Pancreas (tissue), 10 donors: Measurements from ENCODE around the gene CEP55. TPM values are rescaled to one million over a fixed set of nuclear protein-coding genes. Genes with fewer than 3 reads are reported as not detected.

Experiments used
- ATAC-seq, 4 donors: fragments of 200-7000 bp; cut with Tn5 transposase; one replicate each; pipeline versions ENCODE4 v1.8.0 to v1.9.1; 2020; ENCODE audit warnings: mild to moderate bottlenecking in 4 of 4, moderate library complexity in 4 of 4
- DNase-seq, 6 donors: peaks; one replicate each; pipeline ENCODE4 v3.0.0-alpha.2; 2020
- FAIRE-seq: peaks from 2 replicates; lab custom pipeline; 2012; peaks lifted over from hg19 to GRCh38; lab: Jason Lieb, UNC
- H3K27ac ChIP-seq, 4 donors: fragments of 200-600 bp; sonication (generic); 1 replicate in 3 of 4; 2 replicates in 1 of 4; pipeline versions ENCODE4 v1.5.0 to v1.8.0; 2020
- H3K27me3 ChIP-seq, 4 donors: fragments of 200-600 bp; one replicate each; pipeline ENCODE4 v1.8.0; 2021
- H3K36me3 ChIP-seq, 3 donors: fragments of 200-600 bp; sonication (generic) in 1 of 3; one replicate each; pipeline versions ENCODE4 v1.5.0 to v1.8.0; 2020 to 2021
- H3K4me1 ChIP-seq, 3 donors: fragments of 200-600 bp; one replicate each; pipeline ENCODE4 v1.8.0; 2021
- H3K4me3 ChIP-seq, 4 donors: fragments of 200-600 bp; sonication (generic) in 2 of 4; one replicate each; pipeline versions ENCODE4 v1.5.0 to v1.8.0; 2020 to 2021
- H3K9me3 ChIP-seq, 4 donors: fragments of 200-600 bp; one replicate each; pipeline ENCODE4 v1.8.0; 2021
- CTCF ChIP-seq, 4 donors: fragments of 200-600 bp; sonication (generic) in 3 of 4; IDR thresholded peaks; one replicate each; pipeline versions ENCODE4 v1.5.0 to v1.8.0; 2021; ENCODE audit warnings: antibody characterized with exemption in 4 of 4
- WGBS, 2 donors: extraction: QIAGEN DNeasy Blood & Tissue Kit; methylation state at CpG; one replicate each; pipeline ENCODE4 v1.1.7; 2013; 5-methylcytosine and 5-hydroxymethylcytosine counted together
- intact Hi-C, 3 donors: fragments of 100-400 bp; cut with DNase I; formaldehyde crosslinking; loops; one replicate each; pipeline versions ENCODE4 v1.11.1 to v1.14.2; 2022
- polyA plus RNA-seq, 2 donors: library from polyadenylated mRNA; stranded (reverse); fragments of 200-250 nt; gene quantifications; one replicate each; pipeline ENCODE4 v1.2.3, GENCODE V29; 2013
- total RNA-seq, 6 donors: library from RNA; stranded (reverse); fragmentation: NEBNext Ultra II Directional in 4 of 6; extraction: Animal tissue kit (Norgen Biotek cat#: 25700) in 4 of 6; gene quantifications; one replicate each; pipeline versions ENCODE4 v1.2.1 to v1.2.4, GENCODE V29; 2021 to 2023
- donor health status: healthy with polysubstance abuse.
- donor health status: DM: no; HTN: no; CAD: no; lungs with moderate emphysema.
- donor health status: DM: no; HTN: no; CAD: no.
- donor health status: control.
- donor health status: control.
- donor health status: Bipolar disorder and iron deficiency.
- donor health status: DM: yes; HTN: yes; CAD: no.
- donor health status: DM: no; HTN: no; CAD: no.
- donor health status: DM: no; HTN: no; CAD: no.
- donor health status: DM: yes; HTN: yes; CAD: no.

Gene CEP55
- total and polyA plus RNA-seq, 8 donors = 0.07 to 0.94 (median 0.25) TPM; not detected in 1

GRCh38 chr10:93452143-93452542, 44.3 kb upstream of the CEP55 start:
- DNase-seq (no peak), FAIRE-seq (no peak), ATAC-seq (no peak)
- 33 to 38% methylated on average over 2 of the region's 2 CpGs for WGBS, 2 donors
- intact Hi-C loops = no loop called here
- Histone ChIP-seq H3K9me3 (no peaks in the 10 kb centered on the region), H3K27ac (no peak overlapping the region), H3K27me3 (no peaks in the 10 kb centered on the region), H3K36me3 (no peaks in the 10 kb centered on the region), H3K4me1 (peaks cover 0 to 3% (median 0%) of the 10 kb centered on the region in 3 donors), H3K4me3 (no peak overlapping the region)
- no peak for TF ChIP-seq CTCF (IDR thresholded peaks at IDR 0.05)

GRCh38 chr10:93454146-93454545, 42.3 kb upstream of the CEP55 start:
- ATAC-seq (no peak), FAIRE-seq (no peak), DNase-seq (no peak)
- H3K9me3 ChIP-seq = no peaks in the 10 kb centered on the region
- 86 to 98% methylated on average over 2 of the region's 2 CpGs for WGBS, 2 donors
- intact Hi-C loops = no loop called here
- peaks cover 0 to 9% (median 0%) of the 10 kb centered on the region in 3 donors for H3K4me1 ChIP-seq
- no peak for TF ChIP-seq CTCF (IDR thresholded peaks at IDR 0.05)
- no peaks in the 10 kb centered on the region for H3K27me3 ChIP-seq
- no peak overlapping the region for H3K4me3 ChIP-seq
- H3K36me3 ChIP-seq = no peaks in the 10 kb centered on the region
- no peak overlapping the region for H3K27ac ChIP-seq

- no peak overlapping the region for H3K27ac ChIP-seq
- ATAC-seq (no peak), FAIRE-seq (no peak), DNase-seq (no peak)
- no peaks in the 10 kb centered on the region for H3K36me3 ChIP-seq
- no peak overlapping the region for H3K4me3 ChIP-seq
- H3K27me3 ChIP-seq = no peaks in the 10 kb centered on the region
- no peaks in the 10 kb centered on the region for H3K9me3 ChIP-seq
- 88 to 92% methylated on average over 7 of the region's 7 CpGs for WGBS, 2 donors
- H3K4me1 ChIP-seq = peaks cover 0 to 14% (median 0%) of the 10 kb centered on the region in 3 donors
- no peak for TF ChIP-seq CTCF (IDR thresholded peaks at IDR 0.05)
- intact Hi-C loops = no loop called here
Observed at GRCh38 chr10:93454736-93455135, 41.7 kb upstream of the CEP55 start.

GRCh38 chr10:93456480-93456879, 39.9 kb upstream of the CEP55 start:
- ATAC-seq = no peak
- intact Hi-C loops = no loop called here
- no peak for FAIRE-seq
- Histone ChIP-seq H3K27ac (no peak overlapping the region), H3K27me3 (no peaks in the 10 kb centered on the region), H3K9me3 (no peaks in the 10 kb centered on the region), H3K36me3 (no peaks in the 10 kb centered on the region), H3K4me1 (peaks cover 0 to 11% (median 0%) of the 10 kb centered on the region in 3 donors), H3K4me3 (no peak overlapping the region)
- DNase-seq = no peak
- TF ChIP-seq CTCF (IDR thresholded peaks at IDR 0.05) = no peak
- 85 to 88% methylated on average over 7 of the region's 7 CpGs for WGBS, 2 donors

GRCh38 chr10:93457511-93457910, 38.9 kb upstream of the CEP55 start:
- Histone ChIP-seq H3K9me3 (no peaks in the 10 kb centered on the region), H3K4me3 (no peak overlapping the region), H3K27ac (no peak overlapping the region), H3K27me3 (no peaks in the 10 kb centered on the region), H3K4me1 (peaks cover 0 to 11% (median 0%) of the 10 kb centered on the region in 3 donors), H3K36me3 (no peaks in the 10 kb centered on the region)
- no peak for TF ChIP-seq CTCF (IDR thresholded peaks at IDR 0.05)
- intact Hi-C loops = no loop called here
- ATAC-seq (no peak), FAIRE-seq (no peak), DNase-seq (no peak)
- WGBS, 2 donors = 77 to 82% methylated on average over 8 of the region's 8 CpGs
